H1 (cell line): ENCODE data around the gene PPP1R27.

Experiments
- FOSL1 ChIP-seq: IDR thresholded peaks from 2 replicates; pipeline ENCODE4 v1.6.1; 2011; ENCODE audit warnings: mild to moderate bottlenecking, low read depth, low read length, moderate library complexity; ENCODE audit not compliant: insufficient read depth
- POLR2A ChIP-seq, 2 experiments: IDR thresholded peaks; 1 replicate in 1 of 2; 2 replicates in 1 of 2; pipeline ENCODE4 v1.6.1; 2011; ENCODE audit warnings: low read depth in 2 of 2, low read length in 2 of 2, mild to moderate bottlenecking in 2 of 2; ENCODE audit errors: control extremely low read depth in 1 of 2
- RFX5 ChIP-seq: IDR thresholded peaks from 2 replicates; pipeline ENCODE4 v1.6.1; 2011; ENCODE audit warnings: low read depth, low read length, improper control_type of control experiment, borderline replicate concordance
- TF ChIP-seq, protein P1 (sequence below): fragments of 300-600 bp; sonication (generic); IDR thresholded peaks from 2 replicates; pipeline ENCODE4 v1.7.1; 2012; ENCODE audit warnings: low read length, moderate library complexity, mild to moderate bottlenecking, inconsistent platforms; ENCODE audit not compliant: insufficient replicate concordance

DNA sequence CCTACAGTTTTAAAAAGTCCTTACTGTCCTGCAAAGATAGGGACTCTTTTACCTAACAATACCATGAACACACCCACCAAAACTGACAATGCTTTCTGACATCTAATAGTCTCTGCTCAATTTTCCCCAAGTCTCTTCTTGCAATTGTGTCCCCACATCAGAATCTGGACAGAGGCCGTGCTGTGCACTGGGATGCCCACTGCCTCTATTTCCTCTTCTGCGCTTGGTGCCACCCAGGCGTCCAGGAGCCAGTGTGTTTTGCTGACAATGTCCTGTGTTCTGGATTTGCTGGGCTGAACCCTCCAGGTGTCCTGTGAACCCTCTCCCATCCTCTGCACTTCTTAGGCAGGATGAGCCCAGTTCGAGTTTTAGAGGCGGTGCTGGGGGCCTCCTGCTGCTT is 42.7 kb upstream of the PPP1R27 start:
- no peak for TF ChIP-seq POLR2A (IDR thresholded peaks at IDR 0.05; ENCODE audit: control extremely low read depth in 1 of 2, low read depth in 2 of 2, low read length in 2 of 2)
- TF ChIP-seq, protein P1, sequence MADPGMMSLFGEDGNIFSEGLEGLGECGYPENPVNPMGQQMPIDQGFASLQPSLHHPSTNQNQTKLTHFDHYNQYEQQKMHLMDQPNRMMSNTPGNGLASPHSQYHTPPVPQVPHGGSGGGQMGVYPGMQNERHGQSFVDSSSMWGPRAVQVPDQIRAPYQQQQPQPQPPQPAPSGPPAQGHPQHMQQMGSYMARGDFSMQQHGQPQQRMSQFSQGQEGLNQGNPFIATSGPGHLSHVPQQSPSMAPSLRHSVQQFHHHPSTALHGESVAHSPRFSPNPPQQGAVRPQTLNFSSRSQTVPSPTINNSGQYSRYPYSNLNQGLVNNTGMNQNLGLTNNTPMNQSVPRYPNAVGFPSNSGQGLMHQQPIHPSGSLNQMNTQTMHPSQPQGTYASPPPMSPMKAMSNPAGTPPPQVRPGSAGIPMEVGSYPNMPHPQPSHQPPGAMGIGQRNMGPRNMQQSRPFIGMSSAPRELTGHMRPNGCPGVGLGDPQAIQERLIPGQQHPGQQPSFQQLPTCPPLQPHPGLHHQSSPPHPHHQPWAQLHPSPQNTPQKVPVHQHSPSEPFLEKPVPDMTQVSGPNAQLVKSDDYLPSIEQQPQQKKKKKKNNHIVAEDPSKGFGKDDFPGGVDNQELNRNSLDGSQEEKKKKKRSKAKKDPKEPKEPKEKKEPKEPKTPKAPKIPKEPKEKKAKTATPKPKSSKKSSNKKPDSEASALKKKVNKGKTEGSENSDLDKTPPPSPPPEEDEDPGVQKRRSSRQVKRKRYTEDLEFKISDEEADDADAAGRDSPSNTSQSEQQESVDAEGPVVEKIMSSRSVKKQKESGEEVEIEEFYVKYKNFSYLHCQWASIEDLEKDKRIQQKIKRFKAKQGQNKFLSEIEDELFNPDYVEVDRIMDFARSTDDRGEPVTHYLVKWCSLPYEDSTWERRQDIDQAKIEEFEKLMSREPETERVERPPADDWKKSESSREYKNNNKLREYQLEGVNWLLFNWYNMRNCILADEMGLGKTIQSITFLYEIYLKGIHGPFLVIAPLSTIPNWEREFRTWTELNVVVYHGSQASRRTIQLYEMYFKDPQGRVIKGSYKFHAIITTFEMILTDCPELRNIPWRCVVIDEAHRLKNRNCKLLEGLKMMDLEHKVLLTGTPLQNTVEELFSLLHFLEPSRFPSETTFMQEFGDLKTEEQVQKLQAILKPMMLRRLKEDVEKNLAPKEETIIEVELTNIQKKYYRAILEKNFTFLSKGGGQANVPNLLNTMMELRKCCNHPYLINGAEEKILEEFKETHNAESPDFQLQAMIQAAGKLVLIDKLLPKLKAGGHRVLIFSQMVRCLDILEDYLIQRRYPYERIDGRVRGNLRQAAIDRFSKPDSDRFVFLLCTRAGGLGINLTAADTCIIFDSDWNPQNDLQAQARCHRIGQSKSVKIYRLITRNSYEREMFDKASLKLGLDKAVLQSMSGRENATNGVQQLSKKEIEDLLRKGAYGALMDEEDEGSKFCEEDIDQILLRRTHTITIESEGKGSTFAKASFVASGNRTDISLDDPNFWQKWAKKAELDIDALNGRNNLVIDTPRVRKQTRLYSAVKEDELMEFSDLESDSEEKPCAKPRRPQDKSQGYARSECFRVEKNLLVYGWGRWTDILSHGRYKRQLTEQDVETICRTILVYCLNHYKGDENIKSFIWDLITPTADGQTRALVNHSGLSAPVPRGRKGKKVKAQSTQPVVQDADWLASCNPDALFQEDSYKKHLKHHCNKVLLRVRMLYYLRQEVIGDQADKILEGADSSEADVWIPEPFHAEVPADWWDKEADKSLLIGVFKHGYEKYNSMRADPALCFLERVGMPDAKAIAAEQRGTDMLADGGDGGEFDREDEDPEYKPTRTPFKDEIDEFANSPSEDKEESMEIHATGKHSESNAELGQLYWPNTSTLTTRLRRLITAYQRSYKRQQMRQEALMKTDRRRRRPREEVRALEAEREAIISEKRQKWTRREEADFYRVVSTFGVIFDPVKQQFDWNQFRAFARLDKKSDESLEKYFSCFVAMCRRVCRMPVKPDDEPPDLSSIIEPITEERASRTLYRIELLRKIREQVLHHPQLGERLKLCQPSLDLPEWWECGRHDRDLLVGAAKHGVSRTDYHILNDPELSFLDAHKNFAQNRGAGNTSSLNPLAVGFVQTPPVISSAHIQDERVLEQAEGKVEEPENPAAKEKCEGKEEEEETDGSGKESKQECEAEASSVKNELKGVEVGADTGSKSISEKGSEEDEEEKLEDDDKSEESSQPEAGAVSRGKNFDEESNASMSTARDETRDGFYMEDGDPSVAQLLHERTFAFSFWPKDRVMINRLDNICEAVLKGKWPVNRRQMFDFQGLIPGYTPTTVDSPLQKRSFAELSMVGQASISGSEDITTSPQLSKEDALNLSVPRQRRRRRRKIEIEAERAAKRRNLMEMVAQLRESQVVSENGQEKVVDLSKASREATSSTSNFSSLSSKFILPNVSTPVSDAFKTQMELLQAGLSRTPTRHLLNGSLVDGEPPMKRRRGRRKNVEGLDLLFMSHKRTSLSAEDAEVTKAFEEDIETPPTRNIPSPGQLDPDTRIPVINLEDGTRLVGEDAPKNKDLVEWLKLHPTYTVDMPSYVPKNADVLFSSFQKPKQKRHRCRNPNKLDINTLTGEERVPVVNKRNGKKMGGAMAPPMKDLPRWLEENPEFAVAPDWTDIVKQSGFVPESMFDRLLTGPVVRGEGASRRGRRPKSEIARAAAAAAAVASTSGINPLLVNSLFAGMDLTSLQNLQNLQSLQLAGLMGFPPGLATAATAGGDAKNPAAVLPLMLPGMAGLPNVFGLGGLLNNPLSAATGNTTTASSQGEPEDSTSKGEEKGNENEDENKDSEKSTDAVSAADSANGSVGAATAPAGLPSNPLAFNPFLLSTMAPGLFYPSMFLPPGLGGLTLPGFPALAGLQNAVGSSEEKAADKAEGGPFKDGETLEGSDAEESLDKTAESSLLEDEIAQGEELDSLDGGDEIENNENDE: no peak
- no peak for TF ChIP-seq FOSL1
- TF ChIP-seq RFX5: no peak
